Chondrocyte (in vitro differentiated cells): ENCODE measurements around the gene OR10C1. TPM values are rescaled to one million over a fixed set of nuclear protein-coding genes. Genes with fewer than 3 reads are reported as not detected.

Experiments
- DNase-seq: peaks from one replicate; pipeline ENCODE4 v3.0.0; 2021; ENCODE audit warnings: mixed read lengths, low spot score
- H3K27ac Mint-ChIP-seq: one replicate; pipeline ENCODE4 v1.8.0; 2021; ENCODE audit warnings: mild to moderate bottlenecking, moderate library complexity, mixed read lengths; ENCODE audit not compliant: unreplicated experiment
- H3K27me3 Mint-ChIP-seq: 2 replicates; pipeline ENCODE4 v1.8.0; 2021; ENCODE audit warnings: low read depth, mixed read lengths
- H3K36me3 Mint-ChIP-seq: 2 replicates; pipeline ENCODE4 v1.8.0; 2021; ENCODE audit warnings: low read depth, mixed read lengths
- H3K4me1 Mint-ChIP-seq: 2 replicates; pipeline ENCODE4 v1.8.0; 2021; ENCODE audit warnings: low read depth, mild to moderate bottlenecking, mixed read lengths
- H3K4me3 Mint-ChIP-seq: one replicate; pipeline ENCODE4 v1.8.0; 2021; ENCODE audit warnings: mild to moderate bottlenecking, moderate library complexity, mixed read lengths; ENCODE audit not compliant: unreplicated experiment
- H3K9me3 Mint-ChIP-seq: 2 replicates; pipeline ENCODE4 v1.8.0; 2021; ENCODE audit warnings: low read depth, mixed read lengths
- CTCF ChIP-seq: fragments of 200-600 bp; sonication (generic); IDR thresholded peaks from 2 replicates; pipeline ENCODE4 v1.5.0; 2021; ENCODE audit warnings: antibody characterized with exemption, mild to moderate bottlenecking, moderate library complexity
- total RNA-seq: library from RNA; stranded (reverse); gene quantifications from 3 replicates; pipeline ENCODE4 v1.2.1, GENCODE V29; 2021

OR10C1 gene
- total RNA-seq, 1 donor from 2014 or later: not detected

GRCh38 chr6:29461021-29461814 is 22.1 kb downstream of the OR10C1 start:
- no peaks in the 10 kb centered on the region for H3K9me3 Mint-ChIP-seq
- H3K36me3 Mint-ChIP-seq: no peaks in the 10 kb centered on the region
- no peak for TF ChIP-seq CTCF
- DNase-seq: no peak
- no peak overlapping the region for H3K27ac Mint-ChIP-seq
- no peak overlapping the region for H3K4me3 Mint-ChIP-seq
- peaks cover 9% of the 10 kb centered on the region for H3K27me3 Mint-ChIP-seq
- no peaks in the 10 kb centered on the region for H3K4me1 Mint-ChIP-seq

- Mint-ChIP-seq H3K36me3 (no peaks in the 10 kb centered on the region), H3K9me3 (no peaks in the 10 kb centered on the region), H3K4me3 (no peak overlapping the region), H3K27me3 (peaks cover 9% of the 10 kb centered on the region), H3K27ac (no peak overlapping the region), H3K4me1 (no peaks in the 10 kb centered on the region)
- TF ChIP-seq CTCF: no peak
- no peak for DNase-seq
These were observed 22.9 kb downstream of the OR10C1 start for GRCh38 chr6:29462022-29462421.

GRCh38 chr6:29465279-29465678 is 26.2 kb downstream of the OR10C1 start:
- no peaks in the 10 kb centered on the region for H3K9me3 Mint-ChIP-seq
- peaks cover 8% of the 10 kb centered on the region for H3K27me3 Mint-ChIP-seq
- H3K36me3 Mint-ChIP-seq: no peaks in the 10 kb centered on the region
- H3K4me1 Mint-ChIP-seq: no peaks in the 10 kb centered on the region
- TF ChIP-seq CTCF: no peak
- no peak overlapping the region for H3K4me3 Mint-ChIP-seq
- no peak for DNase-seq
- no peak overlapping the region for H3K27ac Mint-ChIP-seq

- Mint-ChIP-seq H3K27me3 (peaks cover 8% of the 10 kb centered on the region), H3K9me3 (no peaks in the 10 kb centered on the region), H3K36me3 (no peaks in the 10 kb centered on the region), H3K4me3 (no peak overlapping the region), H3K4me1 (no peaks in the 10 kb centered on the region), H3K27ac (no peak overlapping the region)
- no peak for TF ChIP-seq CTCF
- no peak for DNase-seq
These were observed 26.7 kb downstream of the OR10C1 start for GRCh38 chr6:29465801-29466200.

- peaks cover 8% of the 10 kb centered on the region for H3K27me3 Mint-ChIP-seq
- no peak for TF ChIP-seq CTCF
- no peaks in the 10 kb centered on the region for H3K9me3 Mint-ChIP-seq
- no peak overlapping the region for H3K4me3 Mint-ChIP-seq
- no peak for DNase-seq
- no peaks in the 10 kb centered on the region for H3K4me1 Mint-ChIP-seq
- H3K27ac Mint-ChIP-seq: no peak overlapping the region
- H3K36me3 Mint-ChIP-seq: no peaks in the 10 kb centered on the region
These were observed 27.1 kb downstream of the OR10C1 start for GRCh38 chr6:29466241-29466640.
